Natural killer cell (primary cell): Measurements from ENCODE around the gene MBP. TPM values are rescaled to one million over a fixed set of nuclear protein-coding genes. Genes with fewer than 3 reads are reported as not detected.

Source experiments
- ATAC-seq, 3 donors: fragments of 150-1000 bp in 2 of 3; fragments of 200-7000 bp in 1 of 3; cut with Tn5 transposase; 1 replicate in 1 of 3; 2 replicates in 2 of 3; pipeline ENCODE4 v1.10.0; 2021; ENCODE audit warnings: mild to moderate bottlenecking in 2 of 3, moderate library complexity in 2 of 3
- DNase-seq, 2 donors: peaks; one replicate each; pipeline versions ENCODE4 v3.0.0 to v3.0.0-alpha.2; 2013 to 2021; ENCODE audit warnings: mixed read lengths in 1 of 2
- H3K27ac ChIP-seq: one replicate; pipeline ENCODE4 v1.5.1; 2013; ENCODE audit warnings: mild to moderate bottlenecking, low read length
- H3K27me3 ChIP-seq: one replicate; pipeline ENCODE4 v1.6.1; 2013; ENCODE audit warnings: low read length; ENCODE audit not compliant: control insufficient read depth, insufficient read depth
- H3K36me3 ChIP-seq: one replicate; pipeline ENCODE4 v1.6.1; 2013; ENCODE audit warnings: low read length; ENCODE audit not compliant: control insufficient read depth, insufficient read depth
- H3K4me1 ChIP-seq: one replicate; pipeline ENCODE4 v1.6.1; 2013; ENCODE audit warnings: low read length; ENCODE audit not compliant: control insufficient read depth, insufficient read depth
- H3K4me3 ChIP-seq: one replicate; pipeline ENCODE4 v1.5.1; 2013; ENCODE audit warnings: low read length
- H3K9me3 ChIP-seq: one replicate; pipeline ENCODE4 v1.6.1; 2013; ENCODE audit warnings: low read length; ENCODE audit not compliant: control insufficient read depth, insufficient read depth
- H3K27ac Mint-ChIP-seq, 2 donors: one replicate each; pipeline ENCODE4 v1.8.0; 2022; ENCODE audit warnings: mild to moderate bottlenecking in 2 of 2, mixed read lengths in 2 of 2, moderate library complexity in 1 of 2
- H3K27me3 Mint-ChIP-seq, 2 donors: one replicate each; pipeline ENCODE4 v1.8.0; 2022; ENCODE audit warnings: low read depth in 2 of 2, mixed read lengths in 2 of 2
- H3K36me3 Mint-ChIP-seq: one replicate; pipeline ENCODE4 v1.8.0; 2022; ENCODE audit warnings: mixed read lengths
- H3K4me1 Mint-ChIP-seq, 2 donors: one replicate each; pipeline ENCODE4 v1.8.0; 2022; ENCODE audit warnings: mixed read lengths in 2 of 2
- H3K4me3 Mint-ChIP-seq: one replicate; pipeline ENCODE4 v1.8.0; 2022; ENCODE audit warnings: mild to moderate bottlenecking, moderate library complexity, mixed read lengths
- H3K9me3 Mint-ChIP-seq, 2 donors: one replicate each; pipeline ENCODE4 v1.8.0; 2022; ENCODE audit warnings: mixed read lengths in 2 of 2
- CTCF ChIP-seq: fragments of 200-600 bp; IDR thresholded peaks from one replicate; pipeline ENCODE4 v1.8.0; 2022; ENCODE audit warnings: antibody characterized with exemption
- WGBS: methylation state at CpG from one replicate; pipeline ENCODE4 v1.1.7; 2013; ENCODE audit warnings: missing lambda C conversion rate; ENCODE audit not compliant: insufficient coverage; 5-methylcytosine and 5-hydroxymethylcytosine counted together
- intact Hi-C: fragments of 100-400 bp; cut with micrococcal nuclease; formaldehyde crosslinking; loops from one replicate; pipeline ENCODE4 v1.14.2; 2022
- total RNA-seq, 4 donors: library from RNA; stranded (reverse); fragments of 120-200 nt in 1 of 4; gene quantifications; one replicate each; pipeline versions ENCODE4 v1.2.3 to v1.2.4, GENCODE V29; 2013 to 2022

MBP gene
- total RNA-seq, 3 donors from 2014 or later (not counting 1 experiment from before 2014, with no cell fraction given), result 183 to 344 (median 325) TPM

DNA sequence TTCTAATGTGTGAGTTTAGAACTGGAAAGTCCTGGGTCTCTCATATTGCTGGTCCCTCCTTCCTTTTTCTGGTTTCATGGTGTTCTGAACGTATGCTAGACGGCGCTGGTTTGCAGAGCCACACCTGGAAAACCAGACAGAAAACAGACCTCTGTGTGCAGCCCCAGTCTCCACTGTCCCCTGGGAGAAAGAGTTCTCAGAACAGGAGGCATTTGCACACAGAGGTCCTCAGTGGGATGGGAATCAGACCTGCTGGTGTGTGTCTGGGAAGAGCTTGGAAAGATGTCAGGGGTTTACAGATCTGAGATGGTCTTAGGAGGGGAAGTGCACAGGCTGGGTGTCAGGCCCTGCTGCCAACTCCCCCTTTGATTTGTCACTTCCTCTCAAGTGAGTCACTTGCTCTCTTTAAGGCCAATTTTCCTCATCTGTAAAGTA, 14.9 kb upstream of the MBP start:
- no peaks in the 10 kb centered on the region for H3K36me3 ChIP-seq
- Mint-ChIP-seq H3K27me3 (no peaks in the 10 kb centered on the region), H3K27ac (peak overlapping the region; percentile 83 to 87), H3K4me3 (peak overlapping the region; percentile 33), H3K9me3 (no peaks in the 10 kb centered on the region), H3K4me1 (peaks cover 42 to 54% of the 10 kb centered on the region in 2 donors), H3K36me3 (peaks cover 5% of the 10 kb centered on the region)
- WGBS, result 29% methylated on average over 3 of the region's 3 CpGs
- intact Hi-C loops, result loop anchor here (5.0 kb wide), 1 partner anchor 60 kb away; no protein-coding TSS in a partner anchor
- H3K27me3 ChIP-seq, result no peaks in the 10 kb centered on the region
- H3K27ac ChIP-seq, result peak overlapping the region; percentile 51
- peaks cover 26% of the 10 kb centered on the region for H3K4me1 ChIP-seq
- peaks cover 10% of the 10 kb centered on the region for H3K9me3 ChIP-seq
- DNase-seq, result peak in 1 of 2 donors; percentile 43
- TF ChIP-seq CTCF, result no peak
- peak; percentile 83 to 88 (median 83) for ATAC-seq
- H3K4me3 ChIP-seq, result no peak overlapping the region

DNA sequence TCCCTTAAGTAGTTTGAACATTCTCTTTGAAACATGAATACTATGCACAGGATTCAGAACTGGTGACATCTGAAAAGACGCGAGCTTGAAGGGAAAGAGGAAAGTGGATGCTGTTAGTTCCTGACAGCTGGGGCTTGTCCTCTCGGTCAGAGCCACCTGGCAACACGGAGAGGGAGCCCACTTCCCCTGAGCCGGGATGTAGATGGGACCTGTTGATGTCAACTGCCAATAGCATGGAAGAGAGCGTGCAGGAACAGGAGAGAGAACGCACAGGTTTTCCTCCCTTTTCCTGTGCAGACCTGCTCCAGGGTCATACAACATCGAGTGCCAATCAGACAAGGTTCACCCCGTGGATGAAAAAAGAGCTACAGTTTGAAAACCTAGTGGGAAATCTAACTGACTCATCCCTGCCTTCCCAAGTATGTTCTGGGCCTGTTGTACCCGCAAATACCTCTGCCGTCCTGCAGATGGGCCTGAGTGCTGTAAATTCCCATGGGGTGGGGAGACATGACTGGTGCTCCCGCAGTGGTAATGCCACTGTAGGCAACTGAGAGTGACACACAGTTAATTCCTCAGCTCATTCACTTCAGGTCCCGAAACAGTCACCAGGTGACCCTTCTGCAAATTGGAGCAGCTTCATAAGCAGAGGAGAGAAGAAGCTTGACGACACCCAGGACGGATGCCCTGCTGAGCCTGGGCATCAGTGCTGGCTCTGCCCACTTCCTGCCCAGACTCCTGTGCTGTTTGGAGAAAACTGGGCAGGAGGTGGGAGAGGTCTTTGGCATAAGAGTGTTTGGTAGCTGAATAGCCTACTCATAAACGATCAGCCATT, 13.9 kb upstream of the MBP start:
- Histone ChIP-seq H3K27me3 (no peaks in the 10 kb centered on the region), H3K4me1 (peaks cover 32% of the 10 kb centered on the region), H3K27ac (peak overlapping the region; percentile 51), H3K9me3 (peaks cover 12% of the 10 kb centered on the region), H3K4me3 (no peak overlapping the region), H3K36me3 (no peaks in the 10 kb centered on the region)
- ATAC-seq (no peak), DNase-seq (no peak)
- peak overlapping the region; percentile 33 for H3K4me3 Mint-ChIP-seq
- peaks cover 9% of the 10 kb centered on the region for H3K36me3 Mint-ChIP-seq
- H3K27me3 Mint-ChIP-seq, result no peaks in the 10 kb centered on the region
- intact Hi-C loops, result loop anchor here (5.0 kb wide), 1 partner anchor 61 kb away; no protein-coding TSS in a partner anchor
- TF ChIP-seq CTCF, result no peak
- H3K9me3 Mint-ChIP-seq, result no peaks in the 10 kb centered on the region
- WGBS, result 66% methylated on average over 15 of the region's 16 CpGs
- peak overlapping the region; percentile 83 to 87 for H3K27ac Mint-ChIP-seq
- H3K4me1 Mint-ChIP-seq, result peaks cover 45 to 62% of the 10 kb centered on the region in 2 donors

- Histone ChIP-seq H3K4me1 (peaks cover 42% of the 10 kb centered on the region), H3K27me3 (no peaks in the 10 kb centered on the region), H3K27ac (no peak overlapping the region), H3K4me3 (no peak overlapping the region), H3K36me3 (no peaks in the 10 kb centered on the region), H3K9me3 (peaks cover 12% of the 10 kb centered on the region)
- no peaks in the 10 kb centered on the region for H3K27me3 Mint-ChIP-seq
- intact Hi-C loops, result loop anchor here (5.0 kb wide), 1 partner anchor 62 kb away; no protein-coding TSS in a partner anchor
- peaks cover 9% of the 10 kb centered on the region for H3K36me3 Mint-ChIP-seq
- no peaks in the 10 kb centered on the region for H3K9me3 Mint-ChIP-seq
- DNase-seq (no peak), ATAC-seq (no peak)
- no peak overlapping the region for H3K4me3 Mint-ChIP-seq
- H3K27ac Mint-ChIP-seq, result peak overlapping the region; percentile 64 to 83
- 88% methylated on average over 11 of the region's 11 CpGs for WGBS
- peaks cover 49 to 67% of the 10 kb centered on the region in 2 donors for H3K4me1 Mint-ChIP-seq
- no peak for TF ChIP-seq CTCF
These were observed 12.8 kb upstream of the MBP start for GRCh38 chr18:77145364-77145901.
